HepG2 (cell line): ENCODE results near the gene PLEKHH3. TPM values are rescaled to one million over a fixed set of nuclear protein-coding genes. Genes with fewer than 3 reads are reported as not detected.

Source experiments
- CAMTA2 ChIP-seq: sonication (generic); formaldehyde crosslinking; IDR thresholded peaks from 2 replicates; pipeline ENCODE4 v1.4.0; 2020; ENCODE audit warnings: mild to moderate bottlenecking, missing genetic modification reagents, borderline replicate concordance
- CENPT ChIP-seq: sonication (generic); formaldehyde crosslinking; IDR thresholded peaks from 2 replicates; pipeline ENCODE4 v1.8.0; 2022; ENCODE audit warnings: low read depth, mild to moderate bottlenecking, moderate library complexity, missing genetic modification reagents
- EEA1 ChIP-seq: sonication (generic); formaldehyde crosslinking; IDR thresholded peaks from 2 replicates; pipeline ENCODE4 v1.5.1; 2020; ENCODE audit warnings: mild to moderate bottlenecking, missing genetic modification reagents, borderline replicate concordance
- ERF ChIP-seq: IDR thresholded peaks from 2 replicates; pipeline ENCODE4 v1.6.1; 2018; ENCODE audit warnings: missing biosample characterization, missing genetic modification reagents
- EZH2 ChIP-seq: conservative IDR thresholded peaks from 2 replicates; pipeline ENCODE4 v1.6.1; 2012; ENCODE audit warnings: mild to moderate bottlenecking, low read depth, low read length, moderate library complexity
- FLYWCH1 ChIP-seq: sonication (generic); formaldehyde crosslinking; IDR thresholded peaks from 2 replicates; pipeline ENCODE4 v1.8.1; 2023; ENCODE audit warnings: mild to moderate bottlenecking, missing genetic modification reagents
- GRHL1 ChIP-seq: sonication (generic); formaldehyde crosslinking; conservative IDR thresholded peaks from 2 replicates; pipeline ENCODE4 v1.8.0; 2022; ENCODE audit warnings: missing genetic modification reagents
- HNRNPL ChIP-seq: fragments of 200-400 bp; formaldehyde crosslinking; IDR thresholded peaks from 2 replicates; pipeline ENCODE4 v1.6.1; 2017; ENCODE audit warnings: mild to moderate bottlenecking, low read depth, low read length
- IRF9 ChIP-seq: sonication (generic); formaldehyde crosslinking; IDR thresholded peaks from 2 replicates; pipeline ENCODE4 v1.8.0; 2022; ENCODE audit warnings: missing genetic modification reagents, mild to moderate bottlenecking, borderline replicate concordance
- LRRFIP1 ChIP-seq: sonication (generic); formaldehyde crosslinking; conservative IDR thresholded peaks from 2 replicates; pipeline ENCODE4 v1.4.0; 2020; ENCODE audit warnings: missing genetic modification reagents
- MED8 ChIP-seq: sonication (generic); formaldehyde crosslinking; IDR thresholded peaks from 2 replicates; pipeline ENCODE4 v1.8.1; 2023; ENCODE audit warnings: mild to moderate bottlenecking, missing genetic modification reagents; ENCODE audit not compliant: insufficient replicate concordance
- MYC ChIP-seq: sonication (generic); formaldehyde crosslinking; IDR thresholded peaks from 2 replicates; pipeline ENCODE4 v1.9.0; 2021; ENCODE audit warnings: missing genetic modification reagents, borderline replicate concordance
- NR2C2 ChIP-seq: sonication (generic); formaldehyde crosslinking; IDR thresholded peaks from 2 replicates; pipeline ENCODE4 v1.4.0; 2020; ENCODE audit warnings: missing genetic modification reagents, mild to moderate bottlenecking, moderate library complexity, borderline replicate concordance
- REL ChIP-seq: sonication (generic); formaldehyde crosslinking; conservative IDR thresholded peaks from 2 replicates; pipeline ENCODE4 v1.8.0; 2022; ENCODE audit warnings: mild to moderate bottlenecking, missing genetic modification reagents, moderate library complexity
- RORA ChIP-seq: sonication (generic); formaldehyde crosslinking; IDR thresholded peaks from 2 replicates; pipeline ENCODE4 v1.5.0; 2020; ENCODE audit warnings: mild to moderate bottlenecking, missing genetic modification reagents, moderate library complexity
- SIX4 ChIP-seq: sonication (generic); formaldehyde crosslinking; IDR thresholded peaks from 2 replicates; pipeline ENCODE4 v1.4.0; 2020; ENCODE audit warnings: missing genetic modification reagents
- STAT6 ChIP-seq: sonication (generic); formaldehyde crosslinking; IDR thresholded peaks from 2 replicates; pipeline ENCODE4 v1.4.0; 2020; ENCODE audit warnings: missing genetic modification reagents, mild to moderate bottlenecking, borderline replicate concordance
- ZBTB20 ChIP-seq: sonication (generic); formaldehyde crosslinking; IDR thresholded peaks from 2 replicates; pipeline ENCODE4 v1.8.1; 2023; ENCODE audit warnings: missing genetic modification reagents, low read depth, mild to moderate bottlenecking, borderline replicate concordance
- ZNF431 ChIP-seq: sonication (generic); formaldehyde crosslinking; IDR thresholded peaks from 2 replicates; pipeline ENCODE4 v1.9.0; 2022; ENCODE audit warnings: missing genetic modification reagents, low read depth, mild to moderate bottlenecking, borderline replicate concordance
- ZNF543 ChIP-seq: sonication (generic); formaldehyde crosslinking; IDR thresholded peaks from 2 replicates; pipeline ENCODE4 v1.4.0; 2020; ENCODE audit warnings: mild to moderate bottlenecking, missing genetic modification reagents
- ZNF761 ChIP-seq: sonication (generic); formaldehyde crosslinking; conservative IDR thresholded peaks from 2 replicates; pipeline ENCODE4 v1.4.0; 2020; ENCODE audit warnings: mild to moderate bottlenecking, missing genetic modification reagents
- polyA plus RNA-seq, 8 experiments: library from polyadenylated mRNA; depleted of rRNA in 3 of 8; stranded (reverse) in 7 of 8; unstranded in 1 of 8; fragments of >200 nt; fragmentation: Illumina TruSeq in 4 of 8; extraction: Trizol in 4 of 8; gene quantifications; 2 replicates each; pipeline versions ENCODE4 v1.2.1 to v1.2.3, GENCODE V29; 2011 to 2016; ENCODE audit warnings: low read depth in 4 of 8, missing spikeins in 1 of 8, mixed read lengths in 1 of 8; ENCODE audit not compliant: insufficient read depth in 1 of 8
- total RNA-seq, 5 experiments: library from RNA; depleted of rRNA; stranded (reverse); fragments of >200 nt; fragmentation: Illumina TruSeq; extraction: Trizol; gene quantifications; 2 replicates each; pipeline ENCODE4 v1.2.3, GENCODE V29; 2016; ENCODE audit warnings: low read depth in 1 of 5

PLEKHH3 gene
- total and polyA plus RNA-seq, 2 of the 13 experiments (the other 11 are each of a cell fraction or from before 2014, with no cell fraction given): 6.0 to 19.9 TPM

GRCh38 chr17:42676424-42677011 is at the start of gene PLEKHH3 (continued):
- TF ChIP-seq ZNF761 (CRISPR knock-in tag): no peak
- TF ChIP-seq ERF: no peak; the same call in 1 of the 2 replicates
- TF ChIP-seq EZH2: no peak
- TF ChIP-seq GRHL1 (CRISPR knock-in tag): no peak
- 0 out of 2 replicates have a peak, but pooled peaks have one; percentile 62 for TF ChIP-seq FLYWCH1 (CRISPR knock-in tag)
- 0 out of 2 replicates have a peak, but pooled peaks have one; percentile 30 for TF ChIP-seq CAMTA2
- 0 out of 2 replicates have a peak, but pooled peaks have one; percentile 65 for TF ChIP-seq IRF9 (CRISPR knock-in tag)
- no peak for TF ChIP-seq ZNF431
- peak; percentile 15 for TF ChIP-seq MYC (CRISPR knock-in tag)
- TF ChIP-seq REL: 0 out of 2 replicates have a peak, but pooled peaks have one; percentile 54
- TF ChIP-seq MED8: no peak
- no peak; the same call in 1 of the 2 replicates for TF ChIP-seq NR2C2
- no peak for TF ChIP-seq RORA (CRISPR knock-in tag)
- TF ChIP-seq CENPT: 0 out of 2 replicates have a peak, but pooled peaks have one; percentile 47
- TF ChIP-seq EEA1: 0 out of 2 replicates have a peak, but pooled peaks have one; percentile 47
- no peak; the same call in 1 of the 2 replicates for TF ChIP-seq STAT6 (CRISPR knock-in tag)
- no peak for TF ChIP-seq HNRNPL
- TF ChIP-seq ZBTB20 (CRISPR knock-in tag): no peak
- TF ChIP-seq SIX4: no peak
- TF ChIP-seq ZNF543 (CRISPR knock-in tag): no peak; the same call in 1 of the 2 replicates
- TF ChIP-seq LRRFIP1: no peak
